GM23338 (cell line): ENCODE results near the gene GPRIN1. TPM values are rescaled to one million over a fixed set of nuclear protein-coding genes. Genes with fewer than 3 reads are reported as not detected.

ENCODE experiments used
- ATAC-seq: fragments of 200-7000 bp; cut with Tn5 transposase; 3 replicates; pipeline ENCODE4 v1.9.1; 2020
- DNase-seq: peaks from one replicate; pipeline ENCODE4 v3.0.0-alpha.2; 2015; ENCODE audit warnings: low spot score
- H2AFZ ChIP-seq: fragments of 200-600 bp; sonication (generic); 2 replicates; pipeline ENCODE4 v1.8.0; 2016; ENCODE audit warnings: antibody characterized with exemption, mild to moderate bottlenecking, moderate library complexity
- H3F3A ChIP-seq: fragments of 200-600 bp; sonication (generic); replicated peaks from 2 replicates; pipeline ENCODE4 v1.8.0; 2017; ENCODE audit warnings: antibody characterized with exemption, mixed run types, low read depth
- H3K27ac ChIP-seq: fragments of 200-600 bp; sonication (generic); 2 replicates; pipeline ENCODE4 v1.6.1; 2016; ENCODE audit warnings: low read depth
- H3K27me3 ChIP-seq: fragments of 200-600 bp; sonication (generic); 2 replicates; pipeline ENCODE4 v1.8.0; 2016; ENCODE audit warnings: mild to moderate bottlenecking, mixed run types, moderate library complexity; ENCODE audit not compliant: insufficient read depth
- H3K36me3 ChIP-seq: fragments of 200-600 bp; sonication (generic); 2 replicates; pipeline ENCODE4 v1.8.0; 2016; ENCODE audit warnings: mild to moderate bottlenecking; ENCODE audit not compliant: insufficient read depth
- H3K4me1 ChIP-seq: fragments of 200-600 bp; sonication (generic); 2 replicates; pipeline ENCODE4 v1.8.0; 2016; ENCODE audit warnings: mild to moderate bottlenecking, moderate library complexity; ENCODE audit not compliant: insufficient read depth
- H3K4me2 ChIP-seq: fragments of 200-600 bp; sonication (generic); 2 replicates; pipeline ENCODE4 v1.7.1; 2017; ENCODE audit warnings: mixed run types
- H3K4me3 ChIP-seq: fragments of 200-600 bp; sonication (generic); 2 replicates; pipeline ENCODE4 v1.6.1; 2016; ENCODE audit warnings: mixed run types
- H3K79me2 ChIP-seq: fragments of 200-600 bp; sonication (generic); replicated peaks from 2 replicates; pipeline ENCODE4 v1.8.0; 2017; ENCODE audit warnings: mild to moderate bottlenecking; ENCODE audit not compliant: insufficient read depth
- H3K9me2 ChIP-seq: fragments of 200-600 bp; sonication (generic); 2 replicates; pipeline ENCODE4 v1.8.0; 2017; ENCODE audit not compliant: insufficient read depth
- H4K20me1 ChIP-seq: fragments of 200-600 bp; sonication (generic); replicated peaks from 2 replicates; pipeline ENCODE4 v1.8.0; 2017; ENCODE audit warnings: mild to moderate bottlenecking; ENCODE audit not compliant: insufficient read depth
- H3K27ac Mint-ChIP-seq: 2 replicates; pipeline ENCODE4 v1.8.0; 2020; ENCODE audit warnings: inconsistent platforms, mild to moderate bottlenecking, moderate library complexity, mixed read lengths
- H3K27me3 Mint-ChIP-seq: 3 replicates; pipeline ENCODE4 v1.8.0; 2022; ENCODE audit warnings: low read depth, mild to moderate bottlenecking, moderate library complexity, mixed read lengths, inconsistent platforms; ENCODE audit not compliant: insufficient read depth, poor library complexity
- H3K36me3 Mint-ChIP-seq: 3 replicates; pipeline ENCODE4 v1.8.0; 2021; ENCODE audit warnings: low read depth, mild to moderate bottlenecking, inconsistent platforms, moderate library complexity, mixed read lengths
- H3K4me1 Mint-ChIP-seq: 3 replicates; pipeline ENCODE4 v1.8.0; 2020; ENCODE audit warnings: mild to moderate bottlenecking, inconsistent platforms, mixed read lengths
- H3K4me3 Mint-ChIP-seq: 3 replicates; pipeline ENCODE4 v1.8.0; 2021; ENCODE audit warnings: moderate library complexity, mild to moderate bottlenecking, inconsistent platforms, mixed read lengths
- H3K9me3 Mint-ChIP-seq: 3 replicates; pipeline ENCODE4 v1.8.0; 2020; ENCODE audit warnings: moderate library complexity, mild to moderate bottlenecking, inconsistent platforms, mixed read lengths
- CREB1 ChIP-seq: fragments of 250-450 bp; sonication (Bioruptor Pico); IDR thresholded peaks from 2 replicates; pipeline ENCODE4 v1.5.0; 2020; ENCODE audit warnings: low read depth, mild to moderate bottlenecking, moderate library complexity
- ETS1 ChIP-seq: IDR thresholded peaks from 2 replicates; pipeline ENCODE4 v1.6.1; 2016; ENCODE audit warnings: antibody characterized with exemption
- EZH2 ChIP-seq: fragments of 200-600 bp; sonication (generic); IDR thresholded peaks from one replicate; pipeline ENCODE4 v1.8.0; 2017; ENCODE audit warnings: antibody characterized with exemption, mild to moderate bottlenecking, low read depth; ENCODE audit not compliant: unreplicated experiment
- EZH2phosphoT487 ChIP-seq: fragments of 200-600 bp; sonication (generic); IDR thresholded peaks from one replicate; pipeline ENCODE4 v1.8.1; 2018; ENCODE audit warnings: antibody characterized with exemption; ENCODE audit not compliant: unreplicated experiment
- JUNB ChIP-seq: IDR thresholded peaks from one replicate; pipeline ENCODE4 v1.6.1; 2016; ENCODE audit warnings: antibody characterized with exemption; ENCODE audit not compliant: unreplicated experiment
- POLR2AphosphoS5 ChIP-seq: IDR thresholded peaks from 2 replicates; pipeline ENCODE4 v1.6.1; 2016; ENCODE audit warnings: antibody characterized with exemption, low read depth
- STAT1 ChIP-seq: IDR thresholded peaks from one replicate; pipeline ENCODE4 v1.6.1; 2016; ENCODE audit warnings: antibody characterized with exemption; ENCODE audit not compliant: unreplicated experiment
- ZNF331 ChIP-seq: fragments of 250-450 bp; sonication (Bioruptor Pico); IDR thresholded peaks from 2 replicates; pipeline ENCODE4 v1.5.0; 2020; ENCODE audit warnings: low read depth, mild to moderate bottlenecking, moderate library complexity
- polyA plus RNA-seq: library from polyadenylated mRNA; unstranded; fragments of >200 nt; fragmentation: Nextera tagmentation; extraction: Ambion mirVana; gene quantifications from 2 replicates; pipeline ENCODE4 v1.2.1, GENCODE V29; 2016
- total RNA-seq: library from RNA; depleted of rRNA; stranded (reverse); fragments of >200 nt; shearing (Covaris generic); gene quantifications from 2 replicates; pipeline ENCODE4 v1.2.3, GENCODE V29; 2014
- TF ChIP-seq, protein P1 (sequence below): IDR thresholded peaks from one replicate; pipeline ENCODE4 v1.6.1; 2018; ENCODE audit warnings: antibody characterized with exemption; ENCODE audit not compliant: unreplicated experiment
- TF ChIP-seq, protein P2 (sequence below): fragments of 250-450 bp; sonication (Bioruptor Pico); IDR thresholded peaks from 2 replicates; pipeline ENCODE4 v1.5.0; 2020; ENCODE audit warnings: mild to moderate bottlenecking, moderate library complexity

The GPRIN1 gene
- total and polyA plus RNA-seq, 2 experiments from 2014 or later, result 3.8 to 14.6 TPM

DNA sequence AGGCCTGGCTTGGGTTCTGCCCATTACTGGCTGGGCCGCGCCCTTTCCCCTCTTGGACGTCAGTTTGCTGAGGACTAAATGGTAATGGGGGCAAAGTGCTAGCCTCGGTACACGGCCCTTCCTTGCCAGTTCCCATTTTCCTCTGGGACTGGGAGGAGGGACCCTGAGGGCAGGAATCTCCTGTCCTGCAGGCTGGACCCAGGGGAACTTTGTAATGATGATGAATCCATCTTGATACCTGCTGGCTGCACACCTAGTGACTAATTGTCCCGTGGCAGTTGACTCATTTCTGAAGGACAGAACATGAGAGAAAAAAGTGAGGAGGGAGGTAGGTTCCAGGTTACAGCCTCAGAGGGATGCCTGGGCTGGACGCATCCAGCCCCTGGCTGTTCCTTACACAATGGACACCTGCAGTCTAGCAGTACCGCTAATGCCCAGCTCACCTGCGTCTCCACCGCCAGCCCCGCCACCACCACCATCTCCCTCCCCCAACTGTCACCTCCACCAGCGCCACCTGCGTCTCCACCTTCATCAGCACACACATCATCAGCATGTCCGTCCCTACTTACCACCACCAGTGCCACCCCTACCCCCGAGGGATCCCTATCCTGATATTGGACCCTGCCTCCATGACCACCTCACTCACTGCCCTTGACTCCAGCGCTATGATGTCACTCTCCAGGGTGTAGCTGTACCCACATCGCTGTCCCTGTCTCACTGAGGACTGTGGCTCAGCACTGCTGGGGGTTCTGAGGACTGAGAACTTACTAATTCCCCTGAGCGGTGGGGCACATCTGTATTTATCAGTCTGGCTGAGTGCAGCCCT is 56.5 kb downstream of the GPRIN1 start:
- Histone ChIP-seq H3K4me2 (no peak overlapping the region), H3K9me2 (no peaks in the 10 kb centered on the region), H3K27ac (no peak overlapping the region), H2AFZ (no peak overlapping the region), H3K79me2 (no peaks in the 10 kb centered on the region), H3F3A (no peaks in the 10 kb centered on the region), H3K4me3 (no peak overlapping the region), H4K20me1 (no peaks in the 10 kb centered on the region), H3K27me3 (no peaks in the 10 kb centered on the region), H3K36me3 (no peaks in the 10 kb centered on the region), H3K4me1 (no peaks in the 10 kb centered on the region)
- H3K27ac Mint-ChIP-seq, result no peak overlapping the region
- H3K9me3 Mint-ChIP-seq, result no peaks in the 10 kb centered on the region
- TF ChIP-seq ZNF331 (CRISPR knock-in tag), result no peak
- peaks cover 8% of the 10 kb centered on the region for H3K27me3 Mint-ChIP-seq
- H3K4me1 Mint-ChIP-seq, result peaks cover 14% of the 10 kb centered on the region
- ATAC-seq, result peak; percentile 10; the same call in 2 of the 3 replicates
- no peak overlapping the region for H3K4me3 Mint-ChIP-seq
- DNase-seq, result no peak
- H3K36me3 Mint-ChIP-seq, result no peaks in the 10 kb centered on the region

GRCh38 chr5:176552332-176552869 is 57.6 kb downstream of the GPRIN1 start:
- no peak overlapping the region for H3K4me3 ChIP-seq
- H3K9me3 Mint-ChIP-seq, result no peaks in the 10 kb centered on the region
- no peaks in the 10 kb centered on the region for H3K36me3 ChIP-seq
- DNase-seq (no peak), ATAC-seq (no peak)
- peaks cover 14% of the 10 kb centered on the region for H3K4me1 Mint-ChIP-seq
- H3K4me2 ChIP-seq, result no peak overlapping the region
- no peaks in the 10 kb centered on the region for H4K20me1 ChIP-seq
- H3K36me3 Mint-ChIP-seq, result no peaks in the 10 kb centered on the region
- H3K27me3 Mint-ChIP-seq, result peaks cover 8% of the 10 kb centered on the region
- no peaks in the 10 kb centered on the region for H3F3A ChIP-seq
- H3K27me3 ChIP-seq, result no peaks in the 10 kb centered on the region
- H3K4me1 ChIP-seq, result no peaks in the 10 kb centered on the region
- no peak overlapping the region for H2AFZ ChIP-seq
- no peak overlapping the region for H3K27ac ChIP-seq
- no peak overlapping the region for H3K27ac Mint-ChIP-seq
- no peak overlapping the region; the same call in 2 of the 3 replicates for H3K4me3 Mint-ChIP-seq
- H3K9me2 ChIP-seq, result no peaks in the 10 kb centered on the region
- H3K79me2 ChIP-seq, result no peaks in the 10 kb centered on the region
- TF ChIP-seq, protein P1, sequence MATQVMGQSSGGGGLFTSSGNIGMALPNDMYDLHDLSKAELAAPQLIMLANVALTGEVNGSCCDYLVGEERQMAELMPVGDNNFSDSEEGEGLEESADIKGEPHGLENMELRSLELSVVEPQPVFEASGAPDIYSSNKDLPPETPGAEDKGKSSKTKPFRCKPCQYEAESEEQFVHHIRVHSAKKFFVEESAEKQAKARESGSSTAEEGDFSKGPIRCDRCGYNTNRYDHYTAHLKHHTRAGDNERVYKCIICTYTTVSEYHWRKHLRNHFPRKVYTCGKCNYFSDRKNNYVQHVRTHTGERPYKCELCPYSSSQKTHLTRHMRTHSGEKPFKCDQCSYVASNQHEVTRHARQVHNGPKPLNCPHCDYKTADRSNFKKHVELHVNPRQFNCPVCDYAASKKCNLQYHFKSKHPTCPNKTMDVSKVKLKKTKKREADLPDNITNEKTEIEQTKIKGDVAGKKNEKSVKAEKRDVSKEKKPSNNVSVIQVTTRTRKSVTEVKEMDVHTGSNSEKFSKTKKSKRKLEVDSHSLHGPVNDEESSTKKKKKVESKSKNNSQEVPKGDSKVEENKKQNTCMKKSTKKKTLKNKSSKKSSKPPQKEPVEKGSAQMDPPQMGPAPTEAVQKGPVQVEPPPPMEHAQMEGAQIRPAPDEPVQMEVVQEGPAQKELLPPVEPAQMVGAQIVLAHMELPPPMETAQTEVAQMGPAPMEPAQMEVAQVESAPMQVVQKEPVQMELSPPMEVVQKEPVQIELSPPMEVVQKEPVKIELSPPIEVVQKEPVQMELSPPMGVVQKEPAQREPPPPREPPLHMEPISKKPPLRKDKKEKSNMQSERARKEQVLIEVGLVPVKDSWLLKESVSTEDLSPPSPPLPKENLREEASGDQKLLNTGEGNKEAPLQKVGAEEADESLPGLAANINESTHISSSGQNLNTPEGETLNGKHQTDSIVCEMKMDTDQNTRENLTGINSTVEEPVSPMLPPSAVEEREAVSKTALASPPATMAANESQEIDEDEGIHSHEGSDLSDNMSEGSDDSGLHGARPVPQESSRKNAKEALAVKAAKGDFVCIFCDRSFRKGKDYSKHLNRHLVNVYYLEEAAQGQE, result no peak
- TF ChIP-seq EZH2phosphoT487 (no peak), EZH2 (no peak), STAT1 (no peak), POLR2AphosphoS5 (no peak), ETS1 (no peak), CREB1 (CRISPR knock-in tag) (no peak), JUNB (no peak)
- TF ChIP-seq, protein P2, sequence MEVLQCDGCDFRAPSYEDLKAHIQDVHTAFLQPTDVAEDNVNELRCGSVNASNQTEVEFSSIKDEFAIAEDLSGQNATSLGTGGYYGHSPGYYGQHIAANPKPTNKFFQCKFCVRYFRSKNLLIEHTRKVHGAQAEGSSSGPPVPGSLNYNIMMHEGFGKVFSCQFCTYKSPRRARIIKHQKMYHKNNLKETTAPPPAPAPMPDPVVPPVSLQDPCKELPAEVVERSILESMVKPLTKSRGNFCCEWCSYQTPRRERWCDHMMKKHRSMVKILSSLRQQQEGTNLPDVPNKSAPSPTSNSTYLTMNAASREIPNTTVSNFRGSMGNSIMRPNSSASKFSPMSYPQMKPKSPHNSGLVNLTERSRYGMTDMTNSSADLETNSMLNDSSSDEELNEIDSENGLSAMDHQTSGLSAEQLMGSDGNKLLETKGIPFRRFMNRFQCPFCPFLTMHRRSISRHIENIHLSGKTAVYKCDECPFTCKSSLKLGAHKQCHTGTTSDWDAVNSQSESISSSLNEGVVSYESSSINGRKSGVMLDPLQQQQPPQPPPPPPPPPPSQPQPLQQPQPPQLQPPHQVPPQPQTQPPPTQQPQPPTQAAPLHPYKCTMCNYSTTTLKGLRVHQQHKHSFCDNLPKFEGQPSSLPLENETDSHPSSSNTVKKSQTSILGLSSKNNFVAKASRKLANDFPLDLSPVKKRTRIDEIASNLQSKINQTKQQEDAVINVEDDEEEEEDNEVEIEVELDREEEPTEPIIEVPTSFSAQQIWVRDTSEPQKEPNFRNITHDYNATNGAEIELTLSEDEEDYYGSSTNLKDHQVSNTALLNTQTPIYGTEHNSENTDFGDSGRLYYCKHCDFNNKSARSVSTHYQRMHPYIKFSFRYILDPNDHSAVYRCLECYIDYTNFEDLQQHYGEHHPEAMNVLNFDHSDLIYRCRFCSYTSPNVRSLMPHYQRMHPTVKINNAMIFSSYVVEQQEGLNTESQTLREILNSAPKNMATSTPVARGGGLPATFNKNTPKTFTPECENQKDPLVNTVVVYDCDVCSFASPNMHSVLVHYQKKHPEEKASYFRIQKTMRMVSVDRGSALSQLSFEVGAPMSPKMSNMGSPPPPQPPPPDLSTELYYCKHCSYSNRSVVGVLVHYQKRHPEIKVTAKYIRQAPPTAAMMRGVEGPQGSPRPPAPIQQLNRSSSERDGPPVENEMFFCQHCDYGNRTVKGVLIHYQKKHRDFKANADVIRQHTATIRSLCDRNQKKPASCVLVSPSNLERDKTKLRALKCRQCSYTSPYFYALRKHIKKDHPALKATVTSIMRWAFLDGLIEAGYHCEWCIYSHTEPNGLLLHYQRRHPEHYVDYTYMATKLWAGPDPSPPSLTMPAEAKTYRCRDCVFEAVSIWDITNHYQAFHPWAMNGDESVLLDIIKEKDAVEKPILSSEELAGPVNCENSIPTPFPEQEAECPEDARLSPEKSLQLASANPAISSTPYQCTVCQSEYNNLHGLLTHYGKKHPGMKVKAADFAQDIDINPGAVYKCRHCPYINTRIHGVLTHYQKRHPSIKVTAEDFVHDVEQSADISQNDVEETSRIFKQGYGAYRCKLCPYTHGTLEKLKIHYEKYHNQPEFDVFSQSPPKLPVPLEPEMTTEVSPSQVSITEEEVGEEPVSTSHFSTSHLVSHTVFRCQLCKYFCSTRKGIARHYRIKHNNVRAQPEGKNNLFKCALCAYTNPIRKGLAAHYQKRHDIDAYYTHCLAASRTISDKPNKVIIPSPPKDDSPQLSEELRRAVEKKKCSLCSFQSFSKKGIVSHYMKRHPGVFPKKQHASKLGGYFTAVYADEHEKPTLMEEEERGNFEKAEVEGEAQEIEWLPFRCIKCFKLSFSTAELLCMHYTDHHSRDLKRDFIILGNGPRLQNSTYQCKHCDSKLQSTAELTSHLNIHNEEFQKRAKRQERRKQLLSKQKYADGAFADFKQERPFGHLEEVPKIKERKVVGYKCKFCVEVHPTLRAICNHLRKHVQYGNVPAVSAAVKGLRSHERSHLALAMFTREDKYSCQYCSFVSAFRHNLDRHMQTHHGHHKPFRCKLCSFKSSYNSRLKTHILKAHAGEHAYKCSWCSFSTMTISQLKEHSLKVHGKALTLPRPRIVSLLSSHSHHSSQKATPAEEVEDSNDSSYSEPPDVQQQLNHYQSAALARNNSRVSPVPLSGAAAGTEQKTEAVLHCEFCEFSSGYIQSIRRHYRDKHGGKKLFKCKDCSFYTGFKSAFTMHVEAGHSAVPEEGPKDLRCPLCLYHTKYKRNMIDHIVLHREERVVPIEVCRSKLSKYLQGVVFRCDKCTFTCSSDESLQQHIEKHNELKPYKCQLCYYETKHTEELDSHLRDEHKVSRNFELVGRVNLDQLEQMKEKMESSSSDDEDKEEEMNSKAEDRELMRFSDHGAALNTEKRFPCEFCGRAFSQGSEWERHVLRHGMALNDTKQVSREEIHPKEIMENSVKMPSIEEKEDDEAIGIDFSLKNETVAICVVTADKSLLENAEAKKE (CRISPR knock-in tag), result no peak
